NB4 (cell line): ENCODE data around the gene LCAT.

ENCODE experiments used
- TF ChIP-seq, protein P1 (sequence below): IDR thresholded peaks from 2 replicates; pipeline ENCODE4 v1.6.1; 2011; ENCODE audit warnings: low read depth, low read length
- TF ChIP-seq, protein P2 (sequence below): IDR thresholded peaks from one replicate; pipeline ENCODE4 v1.5.1; 2012; ENCODE audit warnings: low read depth, low read length

DNA sequence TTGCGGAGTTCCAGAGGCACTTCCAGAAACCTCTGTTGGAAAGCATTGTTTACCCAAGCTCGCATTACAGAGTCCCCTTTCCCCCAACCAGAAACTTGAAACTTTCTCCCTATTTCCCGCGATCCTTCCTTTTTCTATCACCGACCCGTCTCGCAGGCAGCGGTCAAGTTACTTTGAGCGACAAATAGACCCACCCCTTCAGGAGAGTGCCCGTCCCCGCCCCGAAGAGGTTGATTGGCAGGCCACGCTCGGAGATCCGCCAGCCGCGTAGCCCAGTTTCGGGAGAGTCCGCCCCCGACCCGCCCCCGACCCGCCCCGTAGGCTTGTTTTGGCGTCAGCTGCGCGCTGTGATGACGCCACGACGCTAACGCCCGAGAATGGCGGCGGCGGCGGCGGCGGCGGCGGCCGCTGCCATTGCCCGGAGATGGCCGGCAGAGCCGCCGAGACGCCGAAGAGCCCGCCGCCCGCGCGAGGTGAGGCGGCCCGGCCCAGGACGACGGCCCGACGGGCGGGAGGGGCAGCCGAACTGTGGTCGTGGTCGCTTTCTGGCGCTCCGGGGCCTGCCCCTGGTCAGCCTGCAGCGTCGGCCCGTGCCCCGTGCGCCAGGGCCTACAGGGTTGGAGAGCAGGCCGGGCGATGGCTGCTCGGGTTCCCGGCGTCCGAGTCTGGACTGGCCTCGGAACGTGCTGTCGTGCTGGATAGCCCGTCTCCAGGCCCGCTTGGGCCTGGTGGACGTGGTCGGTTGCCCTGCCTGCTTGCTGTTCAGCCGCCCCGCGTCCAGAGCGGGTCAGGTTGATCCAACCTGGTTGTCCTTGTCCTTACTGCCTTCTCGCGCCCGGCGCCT, 50.8 kb downstream of the LCAT start, which contains the start of gene PSKH1:
- TF ChIP-seq, protein P1, sequence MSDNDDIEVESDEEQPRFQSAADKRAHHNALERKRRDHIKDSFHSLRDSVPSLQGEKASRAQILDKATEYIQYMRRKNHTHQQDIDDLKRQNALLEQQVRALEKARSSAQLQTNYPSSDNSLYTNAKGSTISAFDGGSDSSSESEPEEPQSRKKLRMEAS: no peak
- TF ChIP-seq, protein P2, sequence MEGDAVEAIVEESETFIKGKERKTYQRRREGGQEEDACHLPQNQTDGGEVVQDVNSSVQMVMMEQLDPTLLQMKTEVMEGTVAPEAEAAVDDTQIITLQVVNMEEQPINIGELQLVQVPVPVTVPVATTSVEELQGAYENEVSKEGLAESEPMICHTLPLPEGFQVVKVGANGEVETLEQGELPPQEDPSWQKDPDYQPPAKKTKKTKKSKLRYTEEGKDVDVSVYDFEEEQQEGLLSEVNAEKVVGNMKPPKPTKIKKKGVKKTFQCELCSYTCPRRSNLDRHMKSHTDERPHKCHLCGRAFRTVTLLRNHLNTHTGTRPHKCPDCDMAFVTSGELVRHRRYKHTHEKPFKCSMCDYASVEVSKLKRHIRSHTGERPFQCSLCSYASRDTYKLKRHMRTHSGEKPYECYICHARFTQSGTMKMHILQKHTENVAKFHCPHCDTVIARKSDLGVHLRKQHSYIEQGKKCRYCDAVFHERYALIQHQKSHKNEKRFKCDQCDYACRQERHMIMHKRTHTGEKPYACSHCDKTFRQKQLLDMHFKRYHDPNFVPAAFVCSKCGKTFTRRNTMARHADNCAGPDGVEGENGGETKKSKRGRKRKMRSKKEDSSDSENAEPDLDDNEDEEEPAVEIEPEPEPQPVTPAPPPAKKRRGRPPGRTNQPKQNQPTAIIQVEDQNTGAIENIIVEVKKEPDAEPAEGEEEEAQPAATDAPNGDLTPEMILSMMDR: no peak
